Panc1 (cell line): ENCODE measurements around the gene GDAP1L1.
"Not testable (repeated sequence)": the region's sequence is repeated elsewhere in the genome, so short reads cannot be mapped to it uniquely, and the experiment has no call there.

ENCODE experiments used
- CTCF ChIP-seq: fragments of 450-650 bp; IDR thresholded peaks from 2 replicates; pipeline ENCODE4 v1.5.1; 2017; ENCODE audit warnings: mild to moderate bottlenecking
- TCF7L2 ChIP-seq: IDR thresholded peaks from 2 replicates; pipeline ENCODE4 v1.6.1; 2011; ENCODE audit warnings: mild to moderate bottlenecking, low read depth, low read length, inconsistent platforms

GRCh38 chr20:44232469-44232856 lies 14.6 kb upstream of the GDAP1L1 start:
- TF ChIP-seq CTCF, TCF7L2: not testable (repeated sequence)
